IPS DF 19.7 (cell line): ENCODE results near the gene RNF149.

Experiments
- DNase-seq: peaks from one replicate; pipeline ENCODE4 v3.0.0-alpha.2; 2013; ENCODE audit warnings: low read depth, low spot score

Gene RNF149

GRCh38 chr2:101296371-101296770, 12.1 kb downstream of the RNF149 start:
- no peak for DNase-seq

DNA sequence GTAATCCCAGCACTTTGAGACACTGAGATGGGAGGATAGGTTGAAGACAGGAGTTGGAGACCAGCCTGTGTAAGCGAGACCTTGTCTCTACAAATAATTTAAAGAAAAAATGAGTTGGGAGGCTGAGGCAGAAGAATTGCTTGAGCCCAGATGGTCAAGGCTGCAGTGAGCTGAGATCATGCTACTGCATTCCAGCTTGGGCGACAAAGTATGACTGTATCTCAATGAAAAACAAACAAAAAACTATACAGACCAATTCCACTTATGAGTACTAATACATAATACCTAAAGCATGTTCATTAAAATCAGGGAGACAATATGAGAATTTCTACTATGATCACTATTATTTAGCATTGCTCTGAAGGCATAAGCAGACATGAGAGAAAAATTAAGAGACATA, 12.6 kb downstream of the RNF149 start:
- DNase-seq: no peak

DNA sequence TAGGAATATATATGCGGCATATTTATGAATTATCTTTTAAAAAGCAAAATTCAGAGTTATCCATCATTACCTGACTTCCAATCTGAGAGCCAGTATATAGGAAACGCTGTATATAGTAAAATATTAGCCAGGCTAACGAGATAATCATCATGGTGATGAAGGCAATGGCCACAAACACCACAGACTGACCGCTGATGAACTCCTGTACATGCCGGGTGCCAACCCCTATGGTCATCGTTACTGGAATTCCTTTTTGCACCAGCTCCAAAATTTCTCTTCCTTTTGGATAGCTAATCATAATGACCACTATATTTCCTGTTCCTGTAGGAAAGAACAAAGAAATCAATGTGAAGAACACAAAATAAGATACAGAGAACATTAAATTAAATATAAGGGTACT, 13.6 kb downstream of the RNF149 start:
- no peak for DNase-seq

DNA sequence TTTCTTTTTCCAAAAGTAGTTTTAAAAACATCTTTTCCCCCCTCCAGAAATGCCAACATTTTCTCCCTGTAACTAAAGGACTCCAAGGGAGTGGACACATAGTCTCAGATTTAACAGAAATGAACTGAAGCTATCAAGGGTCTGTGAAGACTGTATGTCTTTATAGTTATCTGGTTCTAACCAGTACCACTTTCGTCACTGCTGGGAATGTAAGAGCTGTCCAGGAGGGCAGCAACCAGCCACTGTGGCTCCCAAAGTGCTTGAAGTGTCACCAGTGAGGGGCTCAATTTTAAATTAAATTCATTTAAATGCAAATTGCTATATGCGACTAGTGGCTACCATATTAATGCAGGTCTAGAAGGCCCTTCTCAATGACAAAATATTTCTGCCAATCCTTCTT, 15.0 kb downstream of the RNF149 start:
- DNase-seq: no peak

GRCh38 chr2:101291973-101292372, 16.5 kb downstream of the RNF149 start:
- DNase-seq: no peak

- no peak for DNase-seq
Observed at GRCh38 chr2:101290711-101291110, 17.8 kb downstream of the RNF149 start.

GRCh38 chr2:101287303-101287702, 21.2 kb downstream of the RNF149 start:
- DNase-seq: no peak

GRCh38 chr2:101286684-101287083, 21.8 kb downstream of the RNF149 start:
- DNase-seq: no peak

GRCh38 chr2:101282980-101283379, 25.5 kb downstream of the RNF149 start:
- DNase-seq: no peak

- DNase-seq: no peak
Observed at GRCh38 chr2:101281482-101281881, 27.0 kb downstream of the RNF149 start.

DNA sequence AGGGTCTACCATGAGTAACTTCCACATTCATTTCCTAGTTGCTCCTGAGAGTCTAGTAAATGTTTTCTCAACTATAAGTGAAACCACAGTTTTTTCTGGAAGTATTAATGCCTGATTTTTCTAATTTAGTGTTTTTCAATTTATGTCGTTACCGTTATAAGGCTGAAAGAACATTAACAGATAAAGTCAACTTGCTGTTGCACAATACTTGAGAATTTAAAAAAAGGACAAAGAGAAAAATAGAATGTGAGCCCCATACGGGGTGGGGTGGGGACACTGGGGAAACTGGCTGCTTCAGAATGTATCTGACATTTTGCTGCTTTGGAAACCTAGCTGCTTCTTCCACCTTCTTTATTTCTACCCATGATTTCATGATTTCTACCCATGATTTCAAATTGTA, 29.6 kb downstream of the RNF149 start:
- no peak for DNase-seq

- no peak for DNase-seq
Observed at GRCh38 chr2:101277111-101277510, 31.4 kb downstream of the RNF149 start.

DNA sequence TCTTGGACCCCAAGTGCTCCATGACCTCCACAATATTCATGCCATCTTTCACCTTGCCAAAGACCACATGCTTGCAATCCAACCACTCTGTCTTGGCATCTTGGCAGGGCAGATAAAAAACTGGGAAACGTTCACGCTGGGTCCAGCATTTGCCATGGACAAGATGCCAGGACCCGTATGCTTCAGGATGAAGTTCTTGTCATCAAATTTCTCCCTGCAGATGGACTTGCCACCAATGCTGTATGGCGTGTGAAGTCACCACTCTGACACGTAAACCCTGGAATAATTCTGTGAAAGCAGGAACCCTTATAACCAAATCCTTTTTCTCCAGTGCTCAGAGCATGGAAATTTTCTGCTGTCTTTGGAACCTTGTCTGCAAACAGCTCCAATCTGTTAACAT, 34.4 kb downstream of the RNF149 start:
- no peak for DNase-seq

DNA sequence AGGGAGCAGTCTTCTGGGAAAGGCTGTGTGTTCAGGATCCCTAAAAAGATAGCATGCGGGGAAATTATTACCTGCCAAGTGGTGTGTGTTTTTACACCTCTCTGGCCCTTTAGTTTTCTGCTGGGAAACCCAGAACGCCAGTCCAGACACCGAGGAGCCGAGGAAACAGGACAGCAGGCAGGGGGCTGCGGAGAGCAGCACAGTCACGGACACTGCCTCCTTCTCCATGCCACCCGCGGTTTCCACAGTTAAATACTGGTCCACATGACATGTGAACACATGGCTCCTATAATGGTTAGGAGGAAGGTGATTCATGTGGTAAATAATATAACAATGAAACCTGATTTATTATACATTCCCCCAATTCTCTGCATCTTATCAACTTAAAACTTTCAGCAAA, 35.4 kb downstream of the RNF149 start:
- DNase-seq: no peak

DNA sequence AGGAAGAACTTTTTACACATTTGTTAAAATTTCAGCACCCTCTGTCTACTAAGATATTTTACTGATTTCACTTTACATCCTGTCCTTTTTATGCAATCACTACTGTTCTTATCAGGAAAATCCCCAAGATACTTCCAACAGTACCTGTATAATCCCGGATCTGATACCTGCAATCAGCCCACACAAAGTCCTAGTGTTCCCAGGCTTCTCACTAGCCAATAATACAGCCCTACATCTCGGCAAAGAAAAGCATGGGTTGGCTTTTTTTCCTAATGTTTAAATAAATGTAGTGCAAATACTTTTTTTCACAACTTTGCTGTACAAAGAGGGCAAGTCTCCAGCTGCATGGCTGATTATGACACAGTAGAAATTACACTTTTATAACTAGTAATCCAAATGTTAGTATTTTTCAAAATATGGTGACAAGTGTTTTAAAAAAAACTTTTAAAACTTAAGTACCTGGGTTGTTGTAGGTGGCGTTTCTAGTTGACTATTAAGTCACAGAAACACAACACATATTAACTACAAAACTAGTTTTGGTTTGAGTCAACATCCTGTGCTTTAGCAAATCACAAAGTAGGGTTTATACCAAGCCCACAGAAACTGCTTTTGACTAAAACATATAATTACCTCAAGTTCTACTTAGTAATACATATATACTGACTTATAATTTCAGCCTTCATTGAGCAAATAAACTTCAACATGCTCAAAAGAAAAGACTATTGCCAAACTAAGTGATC, 36.3 kb downstream of the RNF149 start:
- DNase-seq: no peak

DNA sequence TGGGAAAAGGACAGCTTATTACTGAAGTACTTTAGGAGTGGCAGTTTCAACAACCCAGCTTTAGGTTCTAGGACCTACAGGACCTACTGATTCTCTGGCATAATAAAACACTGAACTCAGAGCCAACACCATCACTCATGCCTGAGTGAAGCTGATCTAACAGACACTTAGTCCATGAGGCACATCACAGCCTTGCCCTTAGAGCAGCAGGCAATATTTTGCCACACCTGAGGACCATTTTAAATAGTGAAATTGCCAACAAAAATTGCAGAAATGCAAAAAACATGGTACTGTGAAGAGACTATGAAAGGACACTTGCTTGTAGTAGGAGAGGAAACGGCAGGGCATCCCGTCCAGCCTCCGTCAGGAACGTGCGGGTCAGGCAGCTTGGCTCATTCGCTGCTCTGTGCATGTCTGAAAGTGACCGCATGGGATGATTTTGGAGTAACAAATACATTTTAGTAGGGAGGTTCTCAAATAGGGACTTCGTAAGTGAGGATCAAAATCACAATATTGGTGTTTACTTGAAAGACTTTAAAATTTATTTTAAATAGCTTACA, 37.7 kb downstream of the RNF149 start:
- no peak for DNase-seq

DNA sequence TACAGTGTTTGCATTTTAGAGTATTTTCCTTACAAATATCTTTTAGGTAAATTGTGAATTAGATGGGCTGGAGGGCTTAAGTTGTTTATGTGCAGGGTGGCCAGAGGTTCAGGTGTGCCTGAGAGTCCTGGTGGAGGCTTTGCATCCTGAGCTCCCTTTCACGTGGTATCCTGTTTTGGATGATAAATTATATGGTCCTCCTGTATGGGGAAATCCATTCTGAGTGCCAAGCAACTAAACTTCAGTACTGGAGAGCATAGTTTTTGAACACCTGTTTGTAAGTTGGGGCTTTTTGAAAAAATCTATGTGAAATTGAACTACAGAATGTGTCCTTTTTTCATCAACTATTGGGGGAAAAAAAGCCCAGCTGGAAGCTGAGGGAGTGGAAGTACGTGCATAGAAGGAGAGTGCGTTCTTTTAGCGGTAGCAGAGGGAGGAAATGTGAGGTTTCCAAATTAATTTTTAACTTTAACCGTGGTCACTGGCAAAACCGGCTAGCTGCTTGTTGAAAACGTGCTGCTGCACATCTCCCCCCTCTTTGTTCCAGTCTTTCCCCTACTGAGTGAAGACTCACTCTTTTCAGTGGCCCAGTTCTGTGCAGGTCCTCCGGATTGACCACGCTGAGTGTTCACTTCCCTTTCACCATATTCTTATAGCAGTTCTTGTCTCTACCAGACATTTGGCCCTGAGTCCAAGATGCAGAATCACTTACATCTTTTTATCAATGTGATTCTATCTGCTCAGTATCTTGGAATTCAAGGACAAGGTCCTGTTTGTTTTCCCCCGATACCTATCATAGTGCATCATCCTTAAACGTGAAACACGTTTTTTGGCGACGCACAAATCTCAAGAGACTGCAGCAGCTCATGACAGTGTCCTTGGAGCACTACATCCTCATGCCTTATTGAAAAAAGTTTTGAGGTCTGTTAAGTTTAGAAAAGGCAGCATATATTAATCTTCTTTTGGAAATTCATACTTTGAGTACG, 40.5 kb downstream of the RNF149 start:
- DNase-seq: no peak

GRCh38 chr2:101265893-101266499, 42.5 kb downstream of the RNF149 start:
- no peak for DNase-seq

DNA sequence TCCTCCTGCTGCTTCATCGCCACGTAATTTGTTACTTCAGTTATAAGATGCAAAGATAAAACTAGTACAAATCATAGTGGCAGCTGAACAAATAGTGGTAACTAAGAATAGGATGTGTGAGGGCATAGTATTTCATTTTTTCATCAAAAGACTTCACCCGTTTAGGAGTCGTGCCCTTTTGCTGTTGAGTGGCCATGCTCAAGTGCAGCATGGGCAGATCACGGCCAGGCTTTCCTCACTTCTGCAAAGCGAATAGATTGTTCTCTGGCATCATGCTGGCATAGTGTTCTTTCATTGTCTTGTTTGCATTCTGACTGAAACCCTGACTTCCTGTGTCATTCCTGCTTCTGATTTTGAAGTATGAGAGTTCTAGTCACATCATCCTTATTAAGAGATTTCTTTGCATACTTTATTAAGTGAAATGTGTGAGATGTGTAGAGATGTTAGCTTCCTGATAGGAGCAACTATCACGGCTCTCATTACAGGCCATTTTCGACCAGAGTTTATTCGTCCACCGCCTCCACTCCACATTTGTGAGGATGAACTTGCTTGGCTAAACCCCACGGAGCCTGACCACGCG, 44.1 kb downstream of the RNF149 start:
- no peak for DNase-seq

GRCh38 chr2:101263377-101263800, 45.1 kb downstream of the RNF149 start:
- DNase-seq: no peak

GRCh38 chr2:101262142-101262541, 46.4 kb downstream of the RNF149 start:
- no peak for DNase-seq

DNA sequence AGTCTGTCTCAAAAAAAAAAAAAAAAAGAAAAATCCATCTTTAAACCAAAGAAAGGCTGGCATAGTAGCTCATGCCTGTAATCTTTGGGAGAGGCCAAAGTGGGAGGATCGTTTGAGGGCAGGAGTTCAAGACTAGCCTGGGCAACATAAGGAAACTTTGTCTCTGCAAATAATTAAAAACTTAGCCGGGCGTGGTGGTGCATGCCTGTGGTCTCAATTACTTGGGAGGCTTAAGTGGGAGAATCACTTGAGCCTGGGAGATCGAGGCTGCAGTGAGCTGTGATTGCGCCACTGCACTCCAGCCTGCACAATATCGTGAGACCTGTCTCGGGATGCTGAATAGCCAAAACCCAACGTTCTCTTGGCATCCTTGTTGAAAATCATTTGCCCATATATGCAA, 49.7 kb downstream of the RNF149 start:
- no peak for DNase-seq
